HG02970 (cell line): ENCODE data around the gene FAM200A.
"Not testable (repeated sequence)": the region's sequence is repeated elsewhere in the genome, so short reads cannot be mapped to it uniquely, and the experiment has no call there.

Source experiments
- ATAC-seq: cut with Tn5 transposase; IDR thresholded peaks from one replicate; pipeline ENCODE4 v1.9.1; 2021; ENCODE audit warnings: mild to moderate bottlenecking, moderate library complexity, moderate number of reproducible peaks; ENCODE audit not compliant: unreplicated experiment, low FRiP score

Gene FAM200A

GRCh38 chr7:99504603-99505323, 47.2 kb downstream of the FAM200A start, which contains the start of gene ZKSCAN5:
Gene ZKSCAN5 (plus strand): TSS chr7:99504662. CDS start chr7:99506045, 1,383 bp downstream.
- peak; percentile 76 for ATAC-seq

DNA sequence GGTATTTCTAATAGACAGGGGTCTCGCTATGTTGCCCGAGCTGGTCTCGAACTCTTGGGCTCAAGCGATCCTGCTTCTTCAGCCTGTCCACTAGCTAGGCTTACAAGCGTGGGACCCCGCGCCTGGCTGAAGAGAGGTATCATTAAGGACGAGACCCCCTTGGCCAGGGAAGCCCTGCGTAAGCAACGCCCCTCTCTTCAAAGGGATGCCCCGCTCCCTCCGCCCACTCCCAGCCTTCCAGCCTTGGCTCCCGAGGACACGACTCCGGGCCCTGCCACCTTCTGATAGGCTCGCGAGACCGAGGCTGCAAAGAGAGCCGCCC, 47.7 kb downstream of the FAM200A start:
- no peak for ATAC-seq

- not testable (repeated sequence) for ATAC-seq
Measured at GRCh38 chr7:99501236-99501635, 50.7 kb downstream of the FAM200A start.

GRCh38 chr7:99500637-99501009, 51.3 kb downstream of the FAM200A start:
- no peak for ATAC-seq

DNA sequence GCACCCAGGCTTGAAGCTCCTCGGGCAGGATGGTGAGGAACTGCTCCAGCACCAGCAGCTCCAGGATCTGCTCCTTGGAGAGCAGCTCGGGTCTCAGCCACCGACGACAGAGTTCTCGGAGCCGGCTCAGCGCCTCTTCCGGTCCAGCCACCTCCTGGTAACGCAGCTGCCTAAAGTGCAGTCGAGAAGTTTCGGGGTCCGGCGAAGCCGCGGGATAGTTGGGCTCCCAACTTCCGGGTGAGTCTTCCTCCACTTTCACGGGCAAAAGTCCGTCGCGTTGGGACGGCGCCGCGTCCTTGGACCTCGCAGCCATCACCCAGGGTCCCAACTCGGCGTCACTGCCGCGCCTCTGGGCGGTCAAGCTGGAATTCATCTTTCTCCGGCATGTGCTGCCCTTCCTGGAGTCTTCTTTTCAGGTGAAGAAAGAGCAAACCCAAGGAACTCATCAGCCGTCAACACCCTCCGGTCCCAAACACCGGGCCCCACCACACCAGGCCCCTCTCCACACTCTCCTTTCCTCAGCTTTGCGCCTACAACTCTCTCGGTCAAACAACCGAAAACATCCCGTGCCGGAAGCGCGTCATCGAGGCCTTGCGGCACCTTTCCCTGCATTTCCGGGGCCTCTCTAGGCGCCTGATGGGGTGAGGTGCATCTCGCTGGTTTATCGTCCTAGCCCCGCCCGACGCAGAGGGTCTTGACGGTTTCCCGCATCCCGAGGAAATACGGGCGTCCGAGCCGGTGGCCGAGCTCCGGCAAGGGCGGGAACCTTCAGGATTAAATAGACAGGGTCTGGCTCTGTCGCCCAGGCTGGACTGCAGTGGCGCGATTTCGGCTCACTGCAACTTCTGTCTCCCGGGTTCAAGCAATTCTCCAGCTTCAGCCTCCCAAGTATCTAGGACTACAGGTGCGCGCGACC, 51.9 kb downstream of the FAM200A start, which contains the start of gene ZNF394:
ZNF394 (minus strand) TSS at position 561 of the 916 bp plus-strand sequence; CDS start at position 373, 188 bp downstream.
- ATAC-seq = peak; percentile 44

DNA sequence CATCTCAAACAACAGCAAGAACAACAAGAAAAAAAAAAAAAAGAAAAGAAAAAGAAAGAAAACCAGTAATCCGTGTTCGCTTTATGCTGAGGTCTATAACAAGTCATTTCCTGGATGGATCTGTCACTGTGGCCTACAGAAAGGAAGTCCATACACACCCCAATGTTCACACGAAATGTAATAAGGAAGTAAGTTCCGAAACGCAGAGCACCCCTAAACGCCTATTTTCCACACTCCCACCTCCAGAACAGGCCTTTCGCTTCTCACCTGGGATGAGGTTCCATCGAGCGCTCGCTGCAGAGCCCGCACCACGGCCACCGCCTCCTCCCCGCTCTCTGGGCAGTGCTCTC, 52.6 kb downstream of the FAM200A start:
- ATAC-seq = no peak

DNA sequence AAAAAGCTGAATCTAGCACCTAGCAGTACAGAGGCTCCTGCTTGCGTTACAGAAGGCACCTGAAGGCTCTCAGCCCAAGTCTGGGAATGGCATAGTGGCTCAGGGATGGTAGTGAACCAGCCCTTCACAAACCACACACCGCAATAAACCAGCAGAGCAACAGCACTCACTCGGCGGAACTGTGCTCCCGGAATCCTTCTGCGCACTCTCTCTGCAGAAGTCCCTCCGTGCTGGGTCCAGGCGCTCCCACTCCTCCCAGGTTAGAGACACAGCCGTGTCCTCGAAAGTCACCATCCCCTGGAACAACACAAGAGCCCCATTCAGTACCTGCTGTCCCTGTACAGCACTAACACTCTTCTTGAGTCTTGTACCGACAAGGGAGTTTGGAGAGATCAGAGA, 53.4 kb downstream of the FAM200A start:
- no peak for ATAC-seq

- ATAC-seq = no peak
Measured at GRCh38 chr7:99497766-99498545, 54.0 kb downstream of the FAM200A start.
